Mucosa of rectum (tissue), 2 donors: ENCODE results near the gene PACSIN1.

Experiments
- H3K27ac ChIP-seq, 2 donors: one replicate each; pipeline ENCODE4 v1.7.0; 2013; ENCODE audit warnings: inconsistent platforms in 2 of 2, low read depth in 2 of 2, low read length in 2 of 2
- H3K27me3 ChIP-seq, 2 donors: one replicate each; pipeline ENCODE4 v1.7.0; 2013; ENCODE audit warnings: low read length in 2 of 2; ENCODE audit not compliant: control insufficient read depth in 2 of 2, insufficient read depth in 2 of 2
- H3K36me3 ChIP-seq, 2 donors: one replicate each; pipeline ENCODE4 v1.7.0; 2013; ENCODE audit warnings: low read length in 2 of 2; ENCODE audit not compliant: control insufficient read depth in 2 of 2, insufficient read depth in 2 of 2
- H3K4me1 ChIP-seq, 2 donors: one replicate each; pipeline ENCODE4 v1.7.0; 2013; ENCODE audit warnings: low read length in 2 of 2, mild to moderate bottlenecking in 1 of 2; ENCODE audit not compliant: control insufficient read depth in 2 of 2, insufficient read depth in 2 of 2
- H3K4me3 ChIP-seq, 2 donors: one replicate each; pipeline ENCODE4 v1.7.0; 2013; ENCODE audit warnings: low read length in 2 of 2
- H3K9ac ChIP-seq, 2 donors: one replicate each; pipeline ENCODE4 v1.7.0; 2013; ENCODE audit warnings: low read length in 2 of 2, low read depth in 1 of 2, mild to moderate bottlenecking in 1 of 2
- H3K9me3 ChIP-seq, 2 donors: one replicate each; pipeline ENCODE4 v1.7.0; 2013; ENCODE audit warnings: low read length in 2 of 2; ENCODE audit not compliant: control insufficient read depth in 2 of 2
- donor health status: healthy.
- donor health status: Normal muscosa, but diverticular disease.

PACSIN1 gene

GRCh38 chr6:34560366-34561226 lies 94.7 kb downstream of the PACSIN1 start:
- Histone ChIP-seq H3K9ac (no peak overlapping the region), H3K9me3 (no peaks in the 10 kb centered on the region), H3K36me3 (no peaks in the 10 kb centered on the region), H3K4me1 (peaks cover 10 to 11% of the 10 kb centered on the region in 2 donors), H3K27me3 (no peaks in the 10 kb centered on the region), H3K27ac (no peak overlapping the region), H3K4me3 (no peak overlapping the region)

GRCh38 chr6:34561227-34561530 lies 95.3 kb downstream of the PACSIN1 start:
- Histone ChIP-seq H3K4me1 (peaks cover 7 to 10% of the 10 kb centered on the region in 2 donors), H3K36me3 (no peaks in the 10 kb centered on the region), H3K4me3 (no peak overlapping the region), H3K27ac (no peak overlapping the region), H3K9me3 (no peaks in the 10 kb centered on the region), H3K27me3 (no peaks in the 10 kb centered on the region), H3K9ac (no peak overlapping the region)

DNA sequence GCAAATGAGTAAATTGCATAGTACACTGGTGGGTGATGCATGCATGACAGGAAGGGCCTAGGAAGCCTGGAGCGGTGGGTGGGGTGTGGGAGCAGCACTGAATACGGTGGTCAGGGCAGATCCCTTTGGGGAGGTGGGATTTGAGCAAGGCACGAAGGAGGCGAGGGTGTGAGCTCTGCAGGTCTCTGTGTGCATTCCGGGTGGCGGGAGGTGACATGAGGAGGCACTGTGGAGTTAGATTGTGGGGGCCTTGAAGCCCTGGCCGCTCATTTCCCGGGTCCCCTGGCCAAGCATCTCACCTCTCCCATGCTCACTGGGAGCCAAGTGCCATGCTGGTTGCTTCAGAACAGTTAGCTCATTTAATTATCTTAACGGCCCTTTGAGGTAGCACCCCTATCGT lies 96.5 kb downstream of the PACSIN1 start:
- H3K27me3 ChIP-seq, result no peaks in the 10 kb centered on the region
- H3K4me1 ChIP-seq, result peaks cover 1 to 2% of the 10 kb centered on the region in 2 donors
- H3K27ac ChIP-seq, result no peak overlapping the region
- no peaks in the 10 kb centered on the region for H3K36me3 ChIP-seq
- no peak overlapping the region for H3K4me3 ChIP-seq
- H3K9me3 ChIP-seq, result no peaks in the 10 kb centered on the region
- H3K9ac ChIP-seq, result no peak overlapping the region

GRCh38 chr6:34562861-34563512 lies 97.1 kb downstream of the PACSIN1 start:
- H3K27ac ChIP-seq, result no peak overlapping the region
- no peaks in the 10 kb centered on the region for H3K4me1 ChIP-seq
- no peak overlapping the region for H3K4me3 ChIP-seq
- H3K36me3 ChIP-seq, result no peaks in the 10 kb centered on the region
- H3K9me3 ChIP-seq, result no peaks in the 10 kb centered on the region
- H3K9ac ChIP-seq, result no peak overlapping the region
- H3K27me3 ChIP-seq, result no peaks in the 10 kb centered on the region

DNA sequence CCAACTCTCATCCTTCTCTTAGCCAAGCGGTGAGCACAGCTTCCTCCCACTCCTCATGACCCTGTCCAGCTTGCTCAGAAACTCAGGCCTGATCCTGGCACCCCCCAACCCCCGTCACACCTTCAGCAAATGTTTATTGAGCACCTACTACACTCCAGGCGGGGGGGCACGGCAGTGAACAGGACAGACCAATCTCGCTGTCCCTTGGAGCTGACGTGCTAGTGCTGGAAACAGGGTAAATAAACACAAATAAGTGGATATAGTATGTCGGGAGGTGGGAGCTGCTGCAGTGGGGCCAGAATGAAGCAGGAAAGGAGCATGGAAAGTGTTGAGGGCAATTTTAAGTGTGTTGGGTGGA lies 97.6 kb downstream of the PACSIN1 start:
- no peak overlapping the region for H3K9ac ChIP-seq
- no peak overlapping the region for H3K27ac ChIP-seq
- no peak overlapping the region for H3K4me3 ChIP-seq
- no peaks in the 10 kb centered on the region for H3K4me1 ChIP-seq
- H3K27me3 ChIP-seq, result no peaks in the 10 kb centered on the region
- no peaks in the 10 kb centered on the region for H3K36me3 ChIP-seq
- H3K9me3 ChIP-seq, result no peaks in the 10 kb centered on the region

GRCh38 chr6:34564181-34564580 lies 98.3 kb downstream of the PACSIN1 start:
- H3K4me3 ChIP-seq, result no peak overlapping the region
- no peaks in the 10 kb centered on the region for H3K9me3 ChIP-seq
- no peak overlapping the region for H3K9ac ChIP-seq
- no peaks in the 10 kb centered on the region for H3K36me3 ChIP-seq
- no peaks in the 10 kb centered on the region for H3K4me1 ChIP-seq
- peaks cover 0 to 4% of the 10 kb centered on the region in 2 donors for H3K27me3 ChIP-seq
- no peak overlapping the region for H3K27ac ChIP-seq

- no peaks in the 10 kb centered on the region for H3K36me3 ChIP-seq
- H3K4me3 ChIP-seq, result no peak overlapping the region
- peaks cover 0 to 6% of the 10 kb centered on the region in 2 donors for H3K27me3 ChIP-seq
- no peak overlapping the region for H3K9ac ChIP-seq
- H3K4me1 ChIP-seq, result peaks cover 3 to 5% of the 10 kb centered on the region in 2 donors
- no peaks in the 10 kb centered on the region for H3K9me3 ChIP-seq
- no peak overlapping the region for H3K27ac ChIP-seq
Observed at GRCh38 chr6:34565722-34566137, 99.9 kb downstream of the PACSIN1 start.

DNA sequence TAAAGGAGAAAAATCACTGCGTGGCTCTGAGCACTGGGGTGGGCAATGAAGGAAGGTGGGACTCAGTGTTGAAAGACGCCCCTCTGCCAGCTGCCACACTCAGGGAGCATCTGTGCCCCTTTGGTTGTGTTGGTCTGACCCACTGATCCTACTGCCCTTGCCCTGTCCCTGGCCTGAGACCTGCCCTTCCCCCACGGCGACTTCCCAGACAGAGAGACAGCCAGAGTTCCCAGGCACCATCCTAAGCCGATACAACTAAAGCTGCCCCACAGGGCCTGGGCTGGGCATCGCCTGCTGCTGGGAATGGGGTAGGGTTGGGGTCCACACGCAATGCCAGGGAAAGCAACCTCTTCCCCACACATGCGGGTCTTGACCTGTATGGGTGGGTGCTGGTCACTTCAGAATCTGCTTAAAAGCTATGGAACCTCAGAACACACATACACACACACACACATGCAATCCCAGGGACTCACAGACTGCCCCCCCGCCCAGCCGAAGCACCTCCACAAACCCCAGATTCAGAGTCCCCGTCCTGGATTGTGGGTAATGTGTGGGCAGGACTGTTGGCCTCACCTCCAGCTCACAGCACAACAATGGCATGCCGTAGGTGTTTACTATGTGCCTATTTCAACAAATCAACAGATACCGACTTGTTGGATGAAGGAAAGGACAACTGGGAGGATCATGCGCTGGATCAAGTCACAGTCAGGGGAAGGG lies 101.1 kb downstream of the PACSIN1 start:
- Histone ChIP-seq H3K36me3 (no peaks in the 10 kb centered on the region), H3K9ac (no peak overlapping the region), H3K4me3 (no peak overlapping the region), H3K27me3 (peaks cover 2 to 6% of the 10 kb centered on the region in 2 donors), H3K4me1 (peaks cover 3 to 5% of the 10 kb centered on the region in 2 donors), H3K27ac (no peak overlapping the region), H3K9me3 (no peaks in the 10 kb centered on the region)

DNA sequence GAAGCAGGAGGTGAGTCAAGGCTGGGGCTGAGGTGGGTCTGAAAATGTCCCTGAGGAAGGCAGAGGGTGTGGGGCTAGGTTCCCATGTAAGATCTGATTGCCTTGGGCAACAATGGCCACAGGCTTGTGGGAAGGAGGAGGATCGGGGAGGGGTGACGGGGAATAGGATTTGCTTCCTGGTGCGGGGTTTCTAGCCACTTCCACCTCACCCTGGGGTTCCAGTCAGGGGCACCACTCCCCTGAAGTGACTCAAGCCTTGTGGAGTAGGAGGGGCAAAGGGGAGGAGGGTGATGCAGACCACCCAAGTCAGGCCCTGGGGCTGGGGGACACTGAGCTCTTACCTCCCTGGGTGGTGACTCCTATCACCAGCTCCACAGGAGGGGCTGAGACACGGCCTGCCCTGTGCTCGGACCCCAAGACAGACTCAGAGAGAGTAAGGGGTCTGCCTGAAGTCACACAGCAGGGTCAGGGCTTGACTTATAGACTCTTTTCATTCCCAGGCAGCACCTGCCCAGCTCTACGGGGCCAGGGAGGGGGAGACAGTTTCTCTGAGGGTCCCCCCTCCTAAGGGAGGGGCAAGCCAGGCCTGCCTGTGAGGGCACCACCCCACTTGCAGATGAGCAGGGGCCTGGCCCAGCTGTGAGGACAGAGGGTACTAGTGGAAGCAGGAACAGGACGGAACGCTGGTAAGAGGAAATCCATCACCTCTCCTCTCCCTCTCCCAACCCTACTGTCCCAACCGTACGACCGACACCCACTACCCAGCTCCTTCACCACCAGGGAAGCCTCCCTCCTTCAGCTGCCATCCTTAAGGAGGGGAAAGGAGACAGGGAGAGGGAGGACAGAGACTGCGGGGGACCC lies 102.7 kb downstream of the PACSIN1 start:
- Histone ChIP-seq H3K9me3 (no peaks in the 10 kb centered on the region), H3K27ac (peak overlapping the region in 1 of 2 donors; percentile 0), H3K27me3 (peaks cover 2 to 6% of the 10 kb centered on the region in 2 donors), H3K9ac (no peak overlapping the region), H3K36me3 (no peaks in the 10 kb centered on the region), H3K4me1 (peaks cover 3 to 5% of the 10 kb centered on the region in 2 donors), H3K4me3 (no peak overlapping the region)
